Ureter (tissue), 1 donor: ENCODE results near the gene AP2A1. TPM values are rescaled to one million over a fixed set of nuclear protein-coding genes. Genes with fewer than 3 reads are reported as not detected.

Experiments used
- DNase-seq: peaks from one replicate; pipeline ENCODE4 v3.0.0-alpha.2; 2020; ENCODE audit warnings: low spot score
- total RNA-seq: library from RNA; stranded (reverse); gene quantifications from one replicate; pipeline ENCODE4 v1.2.4, GENCODE V29; 2023
- donor health status: DM: yes; HTN: yes; CAD: no.

Gene AP2A1
- total RNA-seq, 1 donor from 2014 or later = 66.6 TPM

- DNase-seq = no peak
Observed at GRCh38 chr19:49793561-49793840, 26.7 kb downstream of the AP2A1 start.

GRCh38 chr19:49795615-49796014 lies 28.8 kb downstream of the AP2A1 start:
- DNase-seq = no peak

GRCh38 chr19:49798574-49798973 lies 31.8 kb downstream of the AP2A1 start:
- DNase-seq = no peak

GRCh38 chr19:49799271-49799797 lies 32.5 kb downstream of the AP2A1 start:
- DNase-seq = no peak

GRCh38 chr19:49799798-49800376 lies 33.1 kb downstream of the AP2A1 start:
- DNase-seq = no peak

- no peak for DNase-seq
Observed at GRCh38 chr19:49800771-49801170, 34.0 kb downstream of the AP2A1 start.

GRCh38 chr19:49801401-49801888 lies 34.6 kb downstream of the AP2A1 start:
- no peak for DNase-seq

- DNase-seq = peak; percentile 85
Observed at GRCh38 chr19:49801966-49802661, 35.3 kb downstream of the AP2A1 start.

- DNase-seq = no peak
Observed at GRCh38 chr19:49802836-49803528, 36.2 kb downstream of the AP2A1 start.

GRCh38 chr19:49803529-49803856 lies 36.7 kb downstream of the AP2A1 start:
- no peak for DNase-seq

- no peak for DNase-seq
Observed at GRCh38 chr19:49805822-49806619, 39.2 kb downstream of the AP2A1 start.

GRCh38 chr19:49806620-49806959 lies 39.8 kb downstream of the AP2A1 start:
- no peak for DNase-seq

GRCh38 chr19:49807058-49807903 lies 40.5 kb downstream of the AP2A1 start:
- no peak for DNase-seq

- no peak for DNase-seq
Observed at GRCh38 chr19:49807904-49808675, 41.3 kb downstream of the AP2A1 start.

- DNase-seq = peak; percentile 92
Observed at GRCh38 chr19:49808711-49809159, 41.9 kb downstream of the AP2A1 start.

- DNase-seq = peak; percentile 63
Observed at GRCh38 chr19:49809160-49809940, 42.5 kb downstream of the AP2A1 start.

GRCh38 chr19:49809941-49810389 lies 43.2 kb downstream of the AP2A1 start:
- DNase-seq = no peak

- DNase-seq = no peak
Observed at GRCh38 chr19:49811328-49811727, 44.5 kb downstream of the AP2A1 start.

GRCh38 chr19:49812452-49812996 lies 45.7 kb downstream of the AP2A1 start:
- DNase-seq = no peak
